NT2/D1 (cell line): Measurements from ENCODE around the gene BCKDHB.

Source experiments
- SUZ12 ChIP-seq: IDR thresholded peaks from 2 replicates; pipeline ENCODE4 v1.6.1; 2011; ENCODE audit not compliant: insufficient read length, insufficient read depth; ENCODE audit errors: extremely low read depth
- YY1 ChIP-seq: IDR thresholded peaks from 2 replicates; pipeline ENCODE4 v1.6.1; 2011; ENCODE audit not compliant: insufficient read length, insufficient read depth
- ZNF274 ChIP-seq: IDR thresholded peaks from 2 replicates; pipeline ENCODE4 v1.6.1; 2011; ENCODE audit warnings: mild to moderate bottlenecking, low read depth, low read length

DNA sequence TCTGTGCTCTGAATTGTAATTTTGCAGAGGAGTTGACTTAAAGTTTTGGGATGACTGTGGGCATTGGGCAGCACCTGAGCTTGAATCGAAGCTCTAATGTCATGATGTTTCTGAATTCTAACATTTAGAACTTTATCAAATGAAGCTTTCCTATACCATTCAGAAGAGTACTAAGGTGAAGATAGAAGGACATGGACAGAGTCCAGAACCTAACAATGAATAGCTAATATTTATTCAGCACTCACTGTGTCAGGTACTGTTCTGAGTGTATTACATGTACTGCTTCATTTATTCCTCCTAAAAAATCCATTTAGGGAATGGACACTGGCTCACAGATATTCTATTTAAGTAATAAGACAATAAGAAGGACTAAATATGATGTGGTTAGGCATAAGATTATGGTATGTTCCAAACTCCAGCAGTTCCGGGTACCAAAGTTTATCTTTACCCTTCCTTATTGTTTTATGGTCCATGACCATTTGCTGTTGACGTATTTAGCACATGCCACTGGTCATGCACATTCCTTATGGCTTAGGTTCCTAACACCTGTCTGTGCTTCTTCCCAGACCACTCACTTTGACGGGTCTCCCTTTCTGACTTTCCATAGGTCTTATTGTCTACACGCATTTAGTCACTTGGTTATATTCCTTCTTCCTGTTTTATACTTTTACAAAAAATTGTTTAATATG lies 20.3 kb downstream of the BCKDHB start:
- no peak for TF ChIP-seq SUZ12
- no peak for TF ChIP-seq ZNF274
- no peak for TF ChIP-seq YY1
